ENCODE data around the gene BICD1.

Gene BICD1

DNA sequence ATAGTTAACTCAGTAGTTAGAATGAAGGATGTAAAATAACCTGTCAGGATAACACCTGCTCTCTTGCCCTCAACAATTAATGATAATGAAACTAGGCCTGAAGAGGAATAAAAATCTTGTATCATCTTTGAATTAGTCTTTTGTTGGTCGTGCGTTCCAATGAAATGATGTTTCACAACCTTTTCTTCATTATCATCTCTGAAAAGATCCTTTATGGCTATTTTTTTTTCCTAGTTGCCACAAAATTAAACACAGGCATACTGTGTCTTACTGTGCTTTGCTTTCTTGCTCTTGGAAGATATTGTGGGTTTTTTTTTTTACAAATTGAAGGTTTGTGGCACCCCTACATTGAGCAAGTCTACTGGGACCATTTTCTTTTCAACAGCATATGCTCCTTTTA lies 128.6 kb downstream of the BICD1 start:
- H3K9me3 ChIP-seq (ENCODE audit: severe bottlenecking), result peaks cover 10% of the 10 kb centered on the region
- H3K4me3 ChIP-seq (ENCODE audit: low read depth, low read length), result no peak overlapping the region
- H3K27me3 ChIP-seq (ENCODE audit: insufficient read depth, low read depth, severe bottlenecking), result no peaks in the 10 kb centered on the region
- no peak for DNase-seq
- no peak overlapping the region for H3K27ac ChIP-seq
- H3K36me3 ChIP-seq, result peaks cover 12% of the 10 kb centered on the region
- TF ChIP-seq, protein P1, sequence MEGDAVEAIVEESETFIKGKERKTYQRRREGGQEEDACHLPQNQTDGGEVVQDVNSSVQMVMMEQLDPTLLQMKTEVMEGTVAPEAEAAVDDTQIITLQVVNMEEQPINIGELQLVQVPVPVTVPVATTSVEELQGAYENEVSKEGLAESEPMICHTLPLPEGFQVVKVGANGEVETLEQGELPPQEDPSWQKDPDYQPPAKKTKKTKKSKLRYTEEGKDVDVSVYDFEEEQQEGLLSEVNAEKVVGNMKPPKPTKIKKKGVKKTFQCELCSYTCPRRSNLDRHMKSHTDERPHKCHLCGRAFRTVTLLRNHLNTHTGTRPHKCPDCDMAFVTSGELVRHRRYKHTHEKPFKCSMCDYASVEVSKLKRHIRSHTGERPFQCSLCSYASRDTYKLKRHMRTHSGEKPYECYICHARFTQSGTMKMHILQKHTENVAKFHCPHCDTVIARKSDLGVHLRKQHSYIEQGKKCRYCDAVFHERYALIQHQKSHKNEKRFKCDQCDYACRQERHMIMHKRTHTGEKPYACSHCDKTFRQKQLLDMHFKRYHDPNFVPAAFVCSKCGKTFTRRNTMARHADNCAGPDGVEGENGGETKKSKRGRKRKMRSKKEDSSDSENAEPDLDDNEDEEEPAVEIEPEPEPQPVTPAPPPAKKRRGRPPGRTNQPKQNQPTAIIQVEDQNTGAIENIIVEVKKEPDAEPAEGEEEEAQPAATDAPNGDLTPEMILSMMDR (IDR thresholded peaks at IDR 0.05; ENCODE audit: low read depth, low read length), result no peak

DNA sequence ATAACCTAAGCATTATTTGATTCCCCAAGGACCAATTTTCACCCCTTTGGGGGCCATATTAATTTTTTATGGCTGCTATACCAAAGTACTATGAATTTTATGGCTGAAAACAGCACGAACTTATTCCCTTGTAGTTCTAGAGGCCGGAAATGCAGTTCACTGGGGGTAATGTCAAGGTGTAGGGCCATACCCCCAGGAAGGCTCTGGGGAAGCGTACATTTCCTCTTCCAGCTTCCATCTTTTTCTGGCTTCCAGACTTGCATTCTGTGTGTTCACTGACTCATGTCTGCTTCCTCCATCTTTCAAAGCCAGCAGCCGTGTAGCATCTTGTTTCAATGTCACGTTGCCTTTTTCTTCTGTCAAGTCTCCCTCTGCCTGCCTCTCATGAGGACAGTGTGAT lies 133.5 kb downstream of the BICD1 start:
- Histone ChIP-seq H3K36me3 (peaks cover 12% of the 10 kb centered on the region), H3K27ac (peak overlapping the region; percentile 13; the same call in 1 of the 2 replicates), H3K4me3 (ENCODE audit: low read depth, low read length) (no peak overlapping the region), H3K9me3 (ENCODE audit: severe bottlenecking) (peaks cover 10% of the 10 kb centered on the region), H3K27me3 (ENCODE audit: insufficient read depth, low read depth, severe bottlenecking) (no peaks in the 10 kb centered on the region)
- TF ChIP-seq, protein P1 (IDR thresholded peaks at IDR 0.05; ENCODE audit: low read depth, low read length), result no peak
- peak; percentile 55 for DNase-seq

DNA sequence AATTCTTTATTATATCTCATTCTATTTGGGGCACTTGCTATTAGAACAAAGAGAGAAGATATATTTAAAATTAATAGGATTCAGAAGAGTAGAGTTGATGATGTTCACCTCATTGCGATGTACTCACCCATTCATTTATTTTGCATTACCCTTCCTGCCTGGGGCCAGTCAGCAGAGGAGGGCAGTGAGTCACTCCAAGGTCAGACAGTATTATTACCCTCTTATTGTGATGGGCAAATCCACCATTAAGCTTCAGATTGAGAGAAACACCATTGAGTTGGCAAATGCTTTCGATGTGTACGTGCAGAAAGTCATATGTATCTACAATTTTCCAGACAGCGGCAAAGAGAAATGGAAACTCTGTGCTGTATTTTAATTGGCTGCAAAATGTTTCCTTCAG lies 134.2 kb downstream of the BICD1 start:
- H3K4me3 ChIP-seq (ENCODE audit: low read depth, low read length), result no peak overlapping the region

DNA sequence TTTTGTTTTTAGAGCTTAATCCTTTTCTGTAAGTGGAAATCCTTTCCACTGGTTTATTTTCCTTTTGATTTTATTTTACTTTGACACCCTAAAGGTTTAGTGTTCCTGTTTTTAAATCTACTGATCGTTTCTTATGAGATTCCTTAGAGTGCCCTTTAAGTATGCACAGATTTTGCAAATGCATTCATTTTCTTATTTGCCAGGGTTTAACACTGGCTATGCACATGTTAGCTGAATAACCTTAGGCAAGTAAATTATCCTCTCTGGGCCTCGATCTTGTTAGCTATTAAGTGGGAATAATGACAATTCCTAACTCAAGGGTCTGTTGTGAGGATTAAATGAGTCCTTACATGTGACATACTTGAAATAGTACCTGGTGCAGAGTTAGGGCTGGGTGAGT lies 136.0 kb downstream of the BICD1 start:
- Histone ChIP-seq H3K27me3 (ENCODE audit: insufficient read depth, low read depth, severe bottlenecking) (no peaks in the 10 kb centered on the region), H3K9me3 (ENCODE audit: severe bottlenecking) (peaks cover 4% of the 10 kb centered on the region), H3K4me3 (ENCODE audit: low read depth, low read length) (no peak overlapping the region), H3K27ac (no peak overlapping the region), H3K36me3 (peaks cover 5% of the 10 kb centered on the region)
- no peak for DNase-seq
- TF ChIP-seq, protein P1 (IDR thresholded peaks at IDR 0.05; ENCODE audit: low read depth, low read length), result no peak

More for the DNA sequence above, 134.2 kb downstream of the BICD1 start:
- Histone ChIP-seq H3K27me3 (ENCODE audit: insufficient read depth, low read depth, severe bottlenecking) (no peaks in the 10 kb centered on the region), H3K9me3 (ENCODE audit: severe bottlenecking) (peaks cover 10% of the 10 kb centered on the region), H3K27ac (no peak overlapping the region), H3K36me3 (peaks cover 12% of the 10 kb centered on the region)
- TF ChIP-seq, protein P1 (IDR thresholded peaks at IDR 0.05; ENCODE audit: low read depth, low read length), result no peak
- no peak for DNase-seq

DNA sequence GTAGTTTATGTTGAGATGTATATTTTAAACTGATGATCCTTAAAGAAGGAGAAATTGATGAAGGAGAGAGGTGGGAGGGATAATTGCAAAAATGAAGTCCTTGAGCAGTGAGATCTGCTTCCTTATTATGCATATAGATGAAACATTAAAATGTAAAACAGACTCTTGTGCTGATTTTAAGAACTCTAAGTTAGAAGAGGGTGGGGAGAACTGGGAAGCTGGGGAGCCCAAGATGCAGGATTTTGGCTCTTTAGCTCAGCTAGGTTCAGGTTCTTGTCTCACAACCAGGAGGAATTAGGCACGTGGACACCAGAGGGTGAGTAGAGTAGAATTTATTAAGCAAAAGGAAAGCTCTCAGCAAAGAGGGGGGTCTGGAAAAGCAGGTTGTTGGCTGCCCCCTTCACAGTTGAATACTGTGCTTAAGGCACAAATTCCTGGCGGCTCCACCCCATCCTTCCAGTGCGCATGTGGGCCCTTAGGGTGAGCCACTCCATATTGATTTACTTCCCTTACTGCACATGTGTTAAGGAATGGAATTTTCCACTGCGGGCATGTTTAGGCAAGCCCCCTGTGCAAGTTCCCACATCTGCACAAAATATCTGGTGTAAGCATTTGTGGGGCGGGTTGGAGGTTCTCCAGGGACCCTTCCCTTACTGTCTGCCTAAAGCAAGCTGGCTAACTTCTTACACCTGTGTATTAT lies 141.9 kb downstream of the BICD1 start:
- Histone ChIP-seq H3K27ac (no peak overlapping the region), H3K27me3 (ENCODE audit: insufficient read depth, low read depth, severe bottlenecking) (no peaks in the 10 kb centered on the region), H3K4me3 (ENCODE audit: low read depth, low read length) (no peak overlapping the region), H3K9me3 (ENCODE audit: severe bottlenecking) (no peaks in the 10 kb centered on the region), H3K36me3 (no peaks in the 10 kb centered on the region)
- TF ChIP-seq, protein P1 (IDR thresholded peaks at IDR 0.05; ENCODE audit: low read depth, low read length), result no peak
- DNase-seq, result no peak

DNA sequence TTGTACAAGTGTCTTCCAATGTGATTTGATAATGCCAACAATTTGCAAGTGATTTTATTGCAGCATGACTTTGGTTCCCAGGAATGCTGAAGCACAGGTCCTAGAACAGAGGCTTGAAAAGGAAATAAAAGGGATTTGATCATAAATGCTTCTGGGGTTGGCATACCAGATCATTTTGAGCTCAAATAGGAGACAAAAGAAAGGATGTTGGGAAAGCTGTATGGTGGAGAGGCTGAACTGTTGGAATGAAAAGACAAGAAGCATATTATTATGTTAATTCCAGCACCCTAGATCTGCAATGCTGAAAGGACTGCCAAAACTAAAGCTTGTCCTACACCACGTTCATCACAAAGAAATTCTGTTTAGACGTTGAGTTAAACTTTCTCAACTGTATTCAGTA lies 143.1 kb downstream of the BICD1 start:
- DNase-seq, result no peak
- TF ChIP-seq, protein P1 (IDR thresholded peaks at IDR 0.05; ENCODE audit: low read depth, low read length), result no peak

More for the DNA sequence above, 143.1 kb downstream of the BICD1 start:
- no peaks in the 10 kb centered on the region for H3K9me3 ChIP-seq (ENCODE audit: severe bottlenecking)
- no peaks in the 10 kb centered on the region for H3K27me3 ChIP-seq (ENCODE audit: insufficient read depth, low read depth, severe bottlenecking)
- no peaks in the 10 kb centered on the region for H3K36me3 ChIP-seq
- H3K4me3 ChIP-seq (ENCODE audit: low read depth, low read length), result no peak overlapping the region
- no peak overlapping the region for H3K27ac ChIP-seq
